Brain microvascular endothelial cell (primary cell): Measurements from ENCODE around the gene THAP12.

Source experiments
- DNase-seq: peaks from one replicate; pipeline ENCODE4 v3.0.0-alpha.2; 2020
- H3K27ac ChIP-seq: fragments of 250-450 bp; sonication (Bioruptor Pico); 2 replicates; pipeline ENCODE4 v1.5.1; 2020; ENCODE audit warnings: mild to moderate bottlenecking, moderate library complexity
- H3K27me3 ChIP-seq: fragments of 250-450 bp; sonication (Bioruptor Pico); replicated peaks from 2 replicates; pipeline ENCODE4 v1.5.1; 2020; ENCODE audit warnings: mild to moderate bottlenecking
- H3K36me3 ChIP-seq: fragments of 250-450 bp; sonication (Bioruptor Pico); replicated peaks from 2 replicates; pipeline ENCODE4 v1.5.1; 2020; ENCODE audit warnings: mild to moderate bottlenecking
- H3K4me3 ChIP-seq: 2 replicates; pipeline ENCODE4 v1.5.1; 2011; ENCODE audit warnings: low read depth, mild to moderate bottlenecking, control low read depth, low read length, moderate library complexity
- in situ Hi-C: cut with HindIII; loops from 2 replicates; pipeline ENCODE4 v1.10.0; 2017; ENCODE audit warnings: low sequenced_read_pairs, low pct_ligation_motif_present
- TF ChIP-seq, protein P1 (sequence below): IDR thresholded peaks from 2 replicates; pipeline ENCODE4 v1.5.1; 2011; ENCODE audit warnings: low read depth, mild to moderate bottlenecking, moderate library complexity, low read length, control low read depth, inconsistent platforms; ENCODE audit errors: missing control alignments

THAP12 gene

GRCh38 chr11:76307396-76307795, 73.5 kb downstream of the THAP12 start:
- H3K4me3 ChIP-seq: no peak overlapping the region
- H3K36me3 ChIP-seq: no peaks in the 10 kb centered on the region
- in situ Hi-C loops: no loop called here
- H3K27ac ChIP-seq: no peak overlapping the region
- H3K27me3 ChIP-seq: peaks cover 3% of the 10 kb centered on the region
- TF ChIP-seq, protein P1, sequence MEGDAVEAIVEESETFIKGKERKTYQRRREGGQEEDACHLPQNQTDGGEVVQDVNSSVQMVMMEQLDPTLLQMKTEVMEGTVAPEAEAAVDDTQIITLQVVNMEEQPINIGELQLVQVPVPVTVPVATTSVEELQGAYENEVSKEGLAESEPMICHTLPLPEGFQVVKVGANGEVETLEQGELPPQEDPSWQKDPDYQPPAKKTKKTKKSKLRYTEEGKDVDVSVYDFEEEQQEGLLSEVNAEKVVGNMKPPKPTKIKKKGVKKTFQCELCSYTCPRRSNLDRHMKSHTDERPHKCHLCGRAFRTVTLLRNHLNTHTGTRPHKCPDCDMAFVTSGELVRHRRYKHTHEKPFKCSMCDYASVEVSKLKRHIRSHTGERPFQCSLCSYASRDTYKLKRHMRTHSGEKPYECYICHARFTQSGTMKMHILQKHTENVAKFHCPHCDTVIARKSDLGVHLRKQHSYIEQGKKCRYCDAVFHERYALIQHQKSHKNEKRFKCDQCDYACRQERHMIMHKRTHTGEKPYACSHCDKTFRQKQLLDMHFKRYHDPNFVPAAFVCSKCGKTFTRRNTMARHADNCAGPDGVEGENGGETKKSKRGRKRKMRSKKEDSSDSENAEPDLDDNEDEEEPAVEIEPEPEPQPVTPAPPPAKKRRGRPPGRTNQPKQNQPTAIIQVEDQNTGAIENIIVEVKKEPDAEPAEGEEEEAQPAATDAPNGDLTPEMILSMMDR: no peak
- DNase-seq: no peak

DNA sequence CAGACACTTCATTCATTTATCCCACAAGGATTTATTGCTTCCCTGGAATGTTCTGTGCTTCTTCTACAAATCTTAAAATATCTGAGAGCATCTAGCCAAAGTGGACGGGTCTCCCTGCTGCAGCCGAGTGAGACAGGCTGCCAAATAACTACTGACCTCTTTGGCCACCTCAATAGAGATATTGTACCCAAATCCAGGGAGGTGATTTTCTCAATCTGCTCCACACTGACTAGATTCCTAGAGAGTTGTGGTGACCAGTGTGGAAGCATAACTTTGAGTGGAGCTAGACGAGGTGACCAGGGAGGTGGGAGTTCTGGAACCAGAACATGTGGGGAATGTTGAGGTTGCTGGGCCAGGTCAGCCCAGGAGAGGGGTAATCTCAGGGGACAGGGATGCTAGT, 77.5 kb downstream of the THAP12 start:
- in situ Hi-C loops: no loop called here
- no peak overlapping the region for H3K27ac ChIP-seq
- DNase-seq: no peak
- no peak overlapping the region for H3K4me3 ChIP-seq
- H3K36me3 ChIP-seq: no peaks in the 10 kb centered on the region
- TF ChIP-seq, protein P1: no peak
- H3K27me3 ChIP-seq: no peaks in the 10 kb centered on the region

DNA sequence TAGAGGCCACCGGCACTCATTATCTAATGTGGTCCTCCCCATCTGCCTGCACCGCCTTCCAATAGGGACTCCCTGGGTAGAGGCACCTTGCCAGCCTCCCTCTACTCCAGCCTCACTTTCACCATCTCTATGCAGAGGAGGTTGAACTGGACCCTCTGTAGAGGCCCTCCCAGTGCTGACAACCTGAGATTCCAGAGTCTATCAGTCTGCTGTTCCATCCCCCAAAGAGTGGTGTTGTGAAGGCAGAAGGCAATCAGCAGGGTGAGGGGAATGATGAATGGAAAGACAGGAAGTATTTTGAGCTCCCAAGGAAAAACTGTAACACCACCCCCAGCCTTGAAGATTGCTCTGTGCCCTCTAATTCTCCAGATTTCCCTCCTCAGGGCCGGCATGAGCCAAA, 77.9 kb downstream of the THAP12 start:
- in situ Hi-C loops: no loop called here
- DNase-seq: no peak
- Histone ChIP-seq H3K27ac (no peak overlapping the region), H3K27me3 (no peaks in the 10 kb centered on the region), H3K4me3 (no peak overlapping the region), H3K36me3 (no peaks in the 10 kb centered on the region)
- TF ChIP-seq, protein P1: no peak
